Colonic mucosa (tissue), 4 donors: ENCODE results near the gene SUPT5H. TPM values are rescaled to one million over a fixed set of nuclear protein-coding genes. Genes with fewer than 3 reads are reported as not detected.

ENCODE experiments used
- DNase-seq: peaks from one replicate; pipeline ENCODE4 v3.0.0-alpha.2; 2020
- H3K27ac ChIP-seq: fragments of 200-600 bp; one replicate; pipeline ENCODE4 v1.8.0; 2021
- H3K27me3 ChIP-seq: fragments of 200-600 bp; one replicate; pipeline ENCODE4 v1.8.0; 2021
- H3K36me3 ChIP-seq: fragments of 200-600 bp; one replicate; pipeline ENCODE4 v1.8.0; 2021
- H3K4me1 ChIP-seq: fragments of 200-600 bp; one replicate; pipeline ENCODE4 v1.8.0; 2021; ENCODE audit warnings: mild to moderate bottlenecking
- H3K4me3 ChIP-seq: fragments of 200-600 bp; one replicate; pipeline ENCODE4 v1.8.0; 2021
- H3K9ac ChIP-seq, 2 donors: one replicate each; pipeline ENCODE4 v1.7.0; 2013; ENCODE audit warnings: control low read depth in 2 of 2, low read depth in 2 of 2, low read length in 2 of 2
- H3K9me3 ChIP-seq: fragments of 200-600 bp; one replicate; pipeline ENCODE4 v1.8.0; 2021
- intact Hi-C: fragments of 100-400 bp; cut with DNase I; formaldehyde crosslinking; loops from one replicate; pipeline ENCODE4 v1.14.1; 2022
- total RNA-seq, 2 donors: library from RNA; stranded (reverse); fragmentation: NEBNext Ultra II Directional in 1 of 2; extraction: Animal tissue kit (Norgen Biotek cat#: 25700) in 1 of 2; gene quantifications; one replicate each; pipeline ENCODE4 v1.2.1, GENCODE V29; 2021
- TF ChIP-seq, protein P1 (sequence below): fragments of 200-600 bp; IDR thresholded peaks from one replicate; pipeline ENCODE4 v1.8.0; 2022; ENCODE audit warnings: antibody characterized with exemption, mild to moderate bottlenecking
- donor health status: healthy.
- donor health status: DM: no; HTN: no; CAD: no.
- donor health status: DM: no; HTN: no; CAD: no.

The SUPT5H gene
- total RNA-seq, 2 donors from 2014 or later: 76.6 to 123 TPM

- H3K4me3 ChIP-seq: no peak overlapping the region
- peak; percentile 20 for DNase-seq
- H3K9ac ChIP-seq: peak overlapping the region; percentile 31 to 38
- H3K27ac ChIP-seq: no peak overlapping the region
- H3K27me3 ChIP-seq: peaks cover 15% of the 10 kb centered on the region
- intact Hi-C loops: no loop called here
- H3K36me3 ChIP-seq: no peaks in the 10 kb centered on the region
- H3K4me1 ChIP-seq: peaks cover 13% of the 10 kb centered on the region
- TF ChIP-seq, protein P1, sequence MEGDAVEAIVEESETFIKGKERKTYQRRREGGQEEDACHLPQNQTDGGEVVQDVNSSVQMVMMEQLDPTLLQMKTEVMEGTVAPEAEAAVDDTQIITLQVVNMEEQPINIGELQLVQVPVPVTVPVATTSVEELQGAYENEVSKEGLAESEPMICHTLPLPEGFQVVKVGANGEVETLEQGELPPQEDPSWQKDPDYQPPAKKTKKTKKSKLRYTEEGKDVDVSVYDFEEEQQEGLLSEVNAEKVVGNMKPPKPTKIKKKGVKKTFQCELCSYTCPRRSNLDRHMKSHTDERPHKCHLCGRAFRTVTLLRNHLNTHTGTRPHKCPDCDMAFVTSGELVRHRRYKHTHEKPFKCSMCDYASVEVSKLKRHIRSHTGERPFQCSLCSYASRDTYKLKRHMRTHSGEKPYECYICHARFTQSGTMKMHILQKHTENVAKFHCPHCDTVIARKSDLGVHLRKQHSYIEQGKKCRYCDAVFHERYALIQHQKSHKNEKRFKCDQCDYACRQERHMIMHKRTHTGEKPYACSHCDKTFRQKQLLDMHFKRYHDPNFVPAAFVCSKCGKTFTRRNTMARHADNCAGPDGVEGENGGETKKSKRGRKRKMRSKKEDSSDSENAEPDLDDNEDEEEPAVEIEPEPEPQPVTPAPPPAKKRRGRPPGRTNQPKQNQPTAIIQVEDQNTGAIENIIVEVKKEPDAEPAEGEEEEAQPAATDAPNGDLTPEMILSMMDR: no peak
- no peaks in the 10 kb centered on the region for H3K9me3 ChIP-seq
These were observed 30.0 kb upstream of the SUPT5H start for GRCh38 chr19:39415111-39416046.

GRCh38 chr19:39416152-39417120 lies 28.9 kb upstream of the SUPT5H start:
- Histone ChIP-seq H3K4me1 (peaks cover 2% of the 10 kb centered on the region), H3K4me3 (no peak overlapping the region), H3K9me3 (no peaks in the 10 kb centered on the region), H3K27ac (no peak overlapping the region), H3K9ac (no peak overlapping the region), H3K27me3 (peaks cover 15% of the 10 kb centered on the region), H3K36me3 (no peaks in the 10 kb centered on the region)
- TF ChIP-seq, protein P1: no peak
- no peak for DNase-seq
- intact Hi-C loops: no loop called here

DNA sequence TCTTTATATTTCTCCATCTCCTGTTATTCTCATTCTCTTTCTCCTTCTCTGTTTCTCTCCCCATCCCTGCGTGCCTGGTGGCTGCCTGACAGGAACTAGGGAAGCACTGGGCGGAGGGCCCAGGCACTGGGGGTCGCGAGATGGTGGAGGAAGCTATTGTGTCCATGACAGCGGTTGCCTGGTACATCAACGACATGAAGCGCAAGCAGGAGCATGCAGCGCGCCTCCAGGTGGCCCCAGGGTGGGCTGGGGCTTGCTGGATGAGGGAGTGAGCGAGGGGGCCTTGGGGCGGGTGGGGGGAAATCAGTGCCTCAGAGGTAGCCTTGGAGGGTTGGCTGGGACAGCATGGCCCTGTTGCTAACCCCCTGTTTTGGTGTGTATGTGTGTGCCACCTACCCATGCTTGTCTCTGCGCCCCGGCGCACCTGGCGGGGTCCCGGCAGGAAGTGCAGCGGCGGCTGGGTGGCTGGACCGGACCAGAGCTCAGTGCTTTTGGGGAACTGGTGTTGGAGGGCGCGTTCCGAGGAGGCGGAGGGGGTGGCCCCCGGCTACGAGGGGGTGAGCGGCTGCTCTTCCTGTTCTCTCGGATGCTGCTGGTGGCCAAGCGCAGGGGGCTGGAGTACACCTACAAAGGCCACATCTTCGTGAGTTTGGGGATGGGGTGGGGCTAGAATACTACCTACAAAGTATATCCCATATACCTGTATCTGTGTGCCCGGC lies 27.8 kb upstream of the SUPT5H start:
- DNase-seq: no peak
- intact Hi-C loops: no loop called here
- no peak overlapping the region for H3K27ac ChIP-seq
- no peak overlapping the region for H3K9ac ChIP-seq
- no peaks in the 10 kb centered on the region for H3K4me1 ChIP-seq
- no peaks in the 10 kb centered on the region for H3K36me3 ChIP-seq
- TF ChIP-seq, protein P1: no peak
- no peaks in the 10 kb centered on the region for H3K9me3 ChIP-seq
- H3K27me3 ChIP-seq: peaks cover 15% of the 10 kb centered on the region
- no peak overlapping the region for H3K4me3 ChIP-seq

- intact Hi-C loops: no loop called here
- Histone ChIP-seq H3K27me3 (peaks cover 1% of the 10 kb centered on the region), H3K36me3 (no peaks in the 10 kb centered on the region), H3K4me3 (no peak overlapping the region), H3K27ac (no peak overlapping the region), H3K9ac (no peak overlapping the region), H3K4me1 (no peaks in the 10 kb centered on the region), H3K9me3 (no peaks in the 10 kb centered on the region)
- DNase-seq: no peak
- TF ChIP-seq, protein P1: no peak
These were observed 26.4 kb upstream of the SUPT5H start for GRCh38 chr19:39419003-39419402.

DNA sequence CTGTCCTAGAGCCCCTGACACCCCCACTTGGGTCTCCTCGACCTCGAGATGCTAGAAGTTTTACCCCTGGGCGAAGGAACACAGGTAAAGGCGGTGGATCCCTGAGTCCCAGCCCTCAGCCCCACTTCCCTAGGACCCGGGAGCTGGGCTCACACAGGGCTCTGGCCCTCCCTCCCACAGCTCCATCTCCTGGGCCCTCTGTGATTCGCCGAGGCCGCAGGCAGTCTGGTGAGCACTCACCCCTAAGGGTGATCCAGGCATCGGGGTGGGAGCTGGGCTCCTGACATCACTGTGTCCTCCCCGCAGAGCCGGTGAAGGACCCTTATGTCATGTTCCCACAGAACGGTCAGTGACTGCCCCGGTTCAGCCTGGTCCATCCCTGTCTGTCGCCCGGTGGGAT lies 24.6 kb upstream of the SUPT5H start:
- Histone ChIP-seq H3K9ac (no peak overlapping the region), H3K27me3 (no peaks in the 10 kb centered on the region), H3K4me3 (no peak overlapping the region), H3K36me3 (no peaks in the 10 kb centered on the region), H3K4me1 (no peaks in the 10 kb centered on the region), H3K27ac (no peak overlapping the region), H3K9me3 (no peaks in the 10 kb centered on the region)
- DNase-seq: no peak
- intact Hi-C loops: no loop called here
- TF ChIP-seq, protein P1: no peak
